K562 (cell line): ENCODE measurements around the gene KIF27. TPM values are rescaled to one million over a fixed set of nuclear protein-coding genes. Genes with fewer than 3 reads are reported as not detected.

Source experiments
- CXXC5 ChIP-seq: fragments of 250-450 bp; sonication (Bioruptor Pico); IDR thresholded peaks from 2 replicates; pipeline ENCODE4 v1.8.0; 2022; ENCODE audit warnings: inconsistent platforms, mild to moderate bottlenecking, moderate library complexity
- ELF2 ChIP-seq: fragments of 250-450 bp; sonication (Bioruptor Pico); IDR thresholded peaks from 2 replicates; pipeline ENCODE4 v1.5.0; 2021; ENCODE audit warnings: mild to moderate bottlenecking
- L3MBTL2 ChIP-seq: fragments of 450-650 bp; IDR thresholded peaks from 2 replicates; pipeline ENCODE4 v1.6.1; 2016; ENCODE audit warnings: mild to moderate bottlenecking, moderate library complexity
- NFIC ChIP-seq: fragments of 450-650 bp; IDR thresholded peaks from 2 replicates; pipeline ENCODE4 v1.6.1; 2017; ENCODE audit warnings: mild to moderate bottlenecking, inconsistent platforms
- RBBP5 ChIP-seq: fragments of 200-600 bp; sonication (generic); IDR thresholded peaks from 2 replicates; pipeline ENCODE4 v1.6.1; 2012; ENCODE audit warnings: borderline replicate concordance, mild to moderate bottlenecking, low read length, control low read depth, inconsistent platforms; ENCODE audit not compliant: insufficient read depth, poor library complexity, severe bottlenecking
- RBFOX2 ChIP-seq: fragments of 200-400 bp; formaldehyde crosslinking; IDR thresholded peaks from 2 replicates; pipeline ENCODE4 v1.6.1; 2017; ENCODE audit warnings: low read depth, mild to moderate bottlenecking, low read length, moderate library complexity
- SAP30 ChIP-seq: fragments of 200-600 bp; sonication (generic); IDR thresholded peaks from 2 replicates; pipeline ENCODE4 v1.6.1; 2012; ENCODE audit warnings: borderline replicate concordance, low read depth, mild to moderate bottlenecking, moderate library complexity, low read length, control low read depth, inconsistent platforms; ENCODE audit not compliant: insufficient read depth, poor library complexity, severe bottlenecking
- polyA plus RNA-seq, 8 experiments: library from polyadenylated mRNA; depleted of rRNA in 4 of 8; stranded (reverse) in 5 of 8; unstranded in 3 of 8; fragments of >200 nt; fragmentation: Nextera tagmentation in 2 of 8; fragmentation: Illumina TruSeq in 1 of 8; extraction: Ambion mirVana in 2 of 8; extraction: Trizol in 1 of 8; gene quantifications; 2 replicates each; pipeline versions ENCODE4 v1.2.1 to v1.2.3, GENCODE V29; 2011 to 2014; ENCODE audit warnings: inconsistent platforms in 1 of 8, missing spikeins in 1 of 8
- total RNA-seq, 7 experiments: library from RNA; depleted of rRNA in 6 of 7; stranded (reverse); fragments of >200 nt in 6 of 7; fragmentation: Illumina TruSeq in 2 of 7; extraction: Trizol in 2 of 7; gene quantifications; 2 replicates each; pipeline versions ENCODE4 v1.2.1 to v1.2.3, GENCODE V29; 2011 to 2021; ENCODE audit warnings: low replicate concordance in 1 of 7
- TF ChIP-seq, protein P1 (sequence below), 2 experiments: IDR thresholded peaks; 2 replicates each; pipeline ENCODE4 v1.6.1; 2012; ENCODE audit warnings: improper control_type of control experiment in 2 of 2, low read depth in 2 of 2, low read length in 2 of 2, borderline replicate concordance in 1 of 2
- TF ChIP-seq, protein P2 (sequence below): fragments of 200-800 bp; sonication (Bioruptor generic); IDR thresholded peaks from 2 replicates; pipeline ENCODE4 v1.6.1; 2017; ENCODE audit warnings: missing genetic modification characterization, missing compliant biosample characterization

The KIF27 gene
- total and polyA plus RNA-seq, 9 of the 15 experiments (the other 6 are each of a cell fraction or from before 2014, with no cell fraction given) = 0.32 to 2.4 (median 0.98) TPM

DNA sequence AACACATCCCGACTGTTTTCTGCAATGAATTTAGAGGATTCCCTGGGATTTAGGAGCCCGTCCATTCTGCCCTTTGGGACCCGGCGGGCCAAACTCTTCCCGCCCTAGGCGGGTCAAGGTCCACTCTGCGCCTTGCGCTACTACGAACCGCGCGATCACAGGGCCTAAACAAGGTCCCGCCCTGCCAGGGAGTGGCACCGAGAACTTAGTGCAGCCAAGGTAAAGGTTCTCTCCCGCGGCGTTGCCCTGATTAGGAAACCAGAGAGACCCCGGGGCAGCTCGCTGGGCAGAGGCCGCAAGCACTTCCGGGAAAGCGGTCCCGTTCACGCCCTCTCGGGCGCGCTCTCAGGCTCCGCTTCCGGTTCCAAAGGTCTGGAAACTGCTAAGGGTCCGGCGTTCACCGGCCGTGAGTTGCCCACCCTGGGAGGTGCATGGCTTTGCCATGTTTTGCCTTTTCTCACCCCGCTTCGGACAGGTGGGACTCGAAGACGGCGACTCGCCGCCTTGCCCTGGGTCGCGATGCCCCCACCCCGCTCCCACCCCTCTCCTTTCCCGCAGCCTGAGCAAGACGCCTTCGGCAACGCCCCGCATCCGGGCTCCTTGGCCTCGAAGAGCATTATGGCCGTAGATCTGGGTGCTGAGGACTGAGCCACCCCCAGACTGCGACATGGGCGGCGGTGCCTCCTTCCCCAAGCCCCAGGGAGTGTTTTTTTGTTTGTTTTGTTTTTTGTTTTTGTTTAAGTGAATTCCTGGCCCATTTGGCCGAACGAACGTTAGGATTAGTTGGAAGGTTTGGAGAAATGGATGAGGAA, 35.4 kb upstream of the KIF27 start (continued):
- TF ChIP-seq RBFOX2 = peak; percentile 93
- TF ChIP-seq CXXC5 = peak; percentile 74
- TF ChIP-seq SAP30 = peak; percentile 46
- peak; percentile 3; the same call in 1 of the 2 replicates for TF ChIP-seq NFIC
- TF ChIP-seq RBBP5 = peak; percentile 80
- TF ChIP-seq, protein P1, sequence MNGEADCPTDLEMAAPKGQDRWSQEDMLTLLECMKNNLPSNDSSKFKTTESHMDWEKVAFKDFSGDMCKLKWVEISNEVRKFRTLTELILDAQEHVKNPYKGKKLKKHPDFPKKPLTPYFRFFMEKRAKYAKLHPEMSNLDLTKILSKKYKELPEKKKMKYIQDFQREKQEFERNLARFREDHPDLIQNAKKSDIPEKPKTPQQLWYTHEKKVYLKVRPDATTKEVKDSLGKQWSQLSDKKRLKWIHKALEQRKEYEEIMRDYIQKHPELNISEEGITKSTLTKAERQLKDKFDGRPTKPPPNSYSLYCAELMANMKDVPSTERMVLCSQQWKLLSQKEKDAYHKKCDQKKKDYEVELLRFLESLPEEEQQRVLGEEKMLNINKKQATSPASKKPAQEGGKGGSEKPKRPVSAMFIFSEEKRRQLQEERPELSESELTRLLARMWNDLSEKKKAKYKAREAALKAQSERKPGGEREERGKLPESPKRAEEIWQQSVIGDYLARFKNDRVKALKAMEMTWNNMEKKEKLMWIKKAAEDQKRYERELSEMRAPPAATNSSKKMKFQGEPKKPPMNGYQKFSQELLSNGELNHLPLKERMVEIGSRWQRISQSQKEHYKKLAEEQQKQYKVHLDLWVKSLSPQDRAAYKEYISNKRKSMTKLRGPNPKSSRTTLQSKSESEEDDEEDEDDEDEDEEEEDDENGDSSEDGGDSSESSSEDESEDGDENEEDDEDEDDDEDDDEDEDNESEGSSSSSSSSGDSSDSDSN (IDR thresholded peaks at IDR 0.05; ENCODE audit: borderline replicate concordance in 1 of 2, low read depth in 2 of 2, low read length in 2 of 2) = 0 out of 4 replicates have a peak, but pooled peaks of 1 of the 2 experiments have one; percentile 40
- TF ChIP-seq L3MBTL2 = peak; percentile 79
- TF ChIP-seq, protein P2, sequence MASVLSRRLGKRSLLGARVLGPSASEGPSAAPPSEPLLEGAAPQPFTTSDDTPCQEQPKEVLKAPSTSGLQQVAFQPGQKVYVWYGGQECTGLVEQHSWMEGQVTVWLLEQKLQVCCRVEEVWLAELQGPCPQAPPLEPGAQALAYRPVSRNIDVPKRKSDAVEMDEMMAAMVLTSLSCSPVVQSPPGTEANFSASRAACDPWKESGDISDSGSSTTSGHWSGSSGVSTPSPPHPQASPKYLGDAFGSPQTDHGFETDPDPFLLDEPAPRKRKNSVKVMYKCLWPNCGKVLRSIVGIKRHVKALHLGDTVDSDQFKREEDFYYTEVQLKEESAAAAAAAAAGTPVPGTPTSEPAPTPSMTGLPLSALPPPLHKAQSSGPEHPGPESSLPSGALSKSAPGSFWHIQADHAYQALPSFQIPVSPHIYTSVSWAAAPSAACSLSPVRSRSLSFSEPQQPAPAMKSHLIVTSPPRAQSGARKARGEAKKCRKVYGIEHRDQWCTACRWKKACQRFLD (CRISPR knock-in tag) = peak; percentile 84
- TF ChIP-seq ELF2 (CRISPR knock-in tag) = 0 out of 2 replicates have a peak, but pooled peaks have one; percentile 49
- TF ChIP-seq, all 486 proteins: peak for 65
